Glomerular endothelial cell (primary cell): ENCODE data around the gene ACSS2. TPM values are rescaled to one million over a fixed set of nuclear protein-coding genes. Genes with fewer than 3 reads are reported as not detected.

Source experiments
- DNase-seq: peaks from one replicate; pipeline ENCODE4 v3.0.0-alpha.2; 2011; ENCODE audit warnings: low read depth, low spot score; ENCODE audit errors: extremely low read depth
- total RNA-seq: library from RNA; depleted of rRNA; stranded (reverse); fragments of >200 nt; gene quantifications from 2 replicates; pipeline ENCODE4 v1.2.3, GENCODE V29; 2015

Gene ACSS2
- total RNA-seq, 1 donor from 2014 or later = 36.5 TPM

DNA sequence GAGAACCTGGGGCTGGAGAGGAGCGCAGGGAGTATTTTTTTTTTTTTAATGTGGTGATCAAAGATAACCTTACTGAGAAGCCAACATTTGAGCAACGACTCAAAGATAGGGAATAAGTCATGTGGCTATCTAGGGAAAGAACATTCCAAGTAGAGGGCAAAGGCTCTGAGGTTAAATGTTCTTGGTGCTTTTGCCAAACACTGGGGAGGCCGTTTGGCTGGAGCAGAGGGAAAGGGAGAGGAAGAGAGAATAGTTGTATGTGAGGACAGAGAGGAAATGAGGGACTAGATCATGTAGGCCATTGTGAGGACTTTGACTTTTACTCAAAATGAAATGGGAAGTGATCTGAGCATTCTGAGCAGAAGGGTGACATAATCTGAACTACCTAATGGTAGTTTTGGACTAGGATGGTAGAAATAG is 27.8 kb downstream of the ACSS2 start:
- DNase-seq = no peak

DNA sequence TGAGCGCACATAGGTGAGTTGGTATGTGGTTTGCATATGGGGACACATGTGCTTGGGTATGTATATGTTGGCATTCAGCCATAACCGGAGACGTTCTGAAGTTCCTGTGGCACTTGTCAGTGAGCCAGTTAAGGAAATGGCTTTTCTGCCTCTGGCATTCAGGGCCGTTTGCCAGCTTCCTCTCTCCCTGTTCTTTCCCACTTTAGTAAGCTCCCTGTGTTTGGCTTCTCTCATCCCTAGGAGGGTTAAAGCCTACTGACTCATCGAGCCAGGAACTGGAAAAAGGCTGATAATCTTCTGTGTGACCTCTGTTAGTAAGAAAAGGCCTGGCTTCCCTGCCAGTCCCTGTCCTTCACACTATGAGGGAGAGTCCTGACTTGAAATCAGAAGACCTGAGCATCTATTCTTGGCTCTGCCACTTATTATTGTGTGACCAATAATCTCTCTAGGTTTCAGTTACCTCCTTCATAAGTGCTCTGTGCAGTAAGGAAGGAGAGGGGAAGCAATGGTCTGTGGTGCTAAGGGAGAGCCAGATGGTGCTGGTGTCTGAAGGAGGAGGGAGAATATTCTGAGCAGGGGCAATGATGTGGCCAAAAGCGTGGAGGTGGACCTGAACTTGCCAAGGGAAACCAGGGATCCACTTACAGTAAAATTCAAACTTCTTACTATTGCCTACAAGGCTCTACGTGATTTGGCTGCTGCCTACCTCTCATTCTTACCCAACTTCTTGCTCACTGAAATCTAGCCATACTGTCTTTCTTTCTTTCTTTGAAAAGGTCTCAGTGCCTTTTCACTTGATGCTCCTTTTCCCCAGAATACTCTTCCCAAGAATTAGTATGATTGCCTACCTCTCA is 31.4 kb downstream of the ACSS2 start:
- DNase-seq = peak; percentile 82

- DNase-seq = no peak
Observed at GRCh38 chr20:34915131-34915530, 38.7 kb downstream of the ACSS2 start.

DNA sequence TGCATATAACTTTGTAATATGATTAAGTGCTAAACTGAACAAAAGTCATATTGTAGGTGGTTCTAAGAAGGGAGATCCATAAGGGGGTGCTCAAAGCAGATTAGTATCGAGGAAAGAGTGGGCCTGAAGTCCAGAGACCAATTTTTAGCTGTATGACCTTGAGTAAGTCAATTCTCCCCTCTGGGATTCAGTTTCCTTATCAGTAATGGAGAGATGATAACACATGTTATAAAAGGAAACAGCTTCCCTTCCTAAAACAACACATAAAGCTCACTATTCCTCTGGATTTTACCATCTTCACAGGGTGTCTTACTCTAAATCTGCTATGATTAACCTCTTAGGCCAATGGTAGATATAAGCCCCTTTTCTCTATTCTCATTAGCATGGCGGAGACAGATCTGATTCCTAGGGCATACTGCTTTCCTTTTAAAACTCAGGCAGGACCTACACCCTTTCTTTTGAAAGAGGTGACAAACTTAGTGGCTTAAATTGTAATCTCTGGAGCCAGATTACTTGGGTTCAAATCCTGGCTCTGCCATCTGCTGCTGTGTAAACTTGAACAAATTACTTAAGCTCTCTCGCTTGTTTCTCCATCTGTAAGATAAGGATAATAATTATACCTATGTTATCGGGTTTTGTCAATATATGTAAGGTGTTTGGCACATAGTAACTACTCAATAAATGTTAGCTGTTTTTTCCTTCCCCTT is 39.5 kb downstream of the ACSS2 start:
- no peak for DNase-seq

DNA sequence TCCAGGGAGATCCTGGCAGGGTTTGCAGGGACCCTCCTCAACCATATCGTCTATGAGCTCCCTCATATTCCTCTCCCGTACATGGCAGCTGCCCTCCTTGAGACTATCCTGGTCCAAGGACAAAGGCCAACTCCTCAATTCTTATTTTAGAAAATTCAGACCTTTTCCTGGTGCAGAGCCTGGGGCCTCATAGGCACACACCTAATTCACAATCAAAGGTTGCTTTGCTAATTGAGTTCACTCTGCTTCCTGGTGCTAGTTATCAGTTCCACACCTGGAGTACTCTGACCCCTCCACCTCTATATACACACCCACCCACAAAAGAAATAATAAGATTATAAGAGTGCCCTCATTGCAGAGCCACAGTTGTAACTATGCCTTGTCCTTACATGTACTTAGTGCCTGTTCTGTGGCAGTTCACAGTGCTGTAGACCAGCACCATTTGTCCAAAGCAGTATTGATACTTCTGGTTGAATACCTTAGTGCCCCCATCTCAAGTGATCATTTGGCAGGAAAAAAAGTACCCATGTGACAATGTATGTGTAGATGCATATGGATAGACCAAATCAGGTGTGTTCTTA is 40.5 kb downstream of the ACSS2 start:
- DNase-seq = no peak

DNA sequence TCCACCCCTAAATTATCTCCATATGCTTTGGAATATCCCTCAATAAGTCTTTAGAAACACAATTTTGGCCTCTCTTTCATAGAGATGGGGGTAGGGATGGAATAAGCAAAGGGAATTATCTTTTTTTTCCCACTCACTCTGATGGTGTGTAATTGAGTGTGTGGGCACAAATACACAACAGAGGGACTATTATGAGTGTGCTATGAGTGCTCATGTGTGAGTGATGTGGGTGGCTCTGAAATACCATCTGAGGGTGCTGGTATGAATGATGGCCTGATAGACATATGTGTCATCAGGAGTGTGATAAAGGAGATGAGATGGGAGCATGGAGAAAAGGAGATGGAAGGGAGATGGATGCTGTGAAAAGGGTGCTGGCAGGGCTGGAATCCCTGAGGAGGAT is 43.6 kb downstream of the ACSS2 start:
- no peak for DNase-seq

DNA sequence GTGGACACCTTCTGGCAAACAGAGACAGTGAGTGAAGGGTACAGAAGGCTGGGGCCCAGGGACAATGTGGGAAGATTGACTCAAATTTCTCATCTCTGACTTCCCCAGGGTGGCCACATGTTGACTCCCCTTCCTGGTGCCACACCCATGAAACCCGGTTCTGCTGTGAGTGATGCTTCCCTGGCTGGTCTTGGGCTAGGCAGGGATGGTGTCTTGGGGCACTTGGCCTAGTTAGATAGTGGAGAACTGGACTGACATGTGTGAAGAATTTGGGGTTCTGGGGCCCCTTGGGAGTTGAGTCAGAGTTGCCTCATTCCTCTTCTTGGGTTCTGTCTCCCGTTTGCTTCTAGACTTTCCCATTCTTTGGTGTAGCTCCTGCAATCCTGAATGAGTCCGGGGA is 45.0 kb downstream of the ACSS2 start:
- DNase-seq = no peak

GRCh38 chr20:34922654-34923381 is 46.4 kb downstream of the ACSS2 start:
- DNase-seq = no peak

GRCh38 chr20:34923414-34923813 is 47.0 kb downstream of the ACSS2 start:
- DNase-seq = no peak

DNA sequence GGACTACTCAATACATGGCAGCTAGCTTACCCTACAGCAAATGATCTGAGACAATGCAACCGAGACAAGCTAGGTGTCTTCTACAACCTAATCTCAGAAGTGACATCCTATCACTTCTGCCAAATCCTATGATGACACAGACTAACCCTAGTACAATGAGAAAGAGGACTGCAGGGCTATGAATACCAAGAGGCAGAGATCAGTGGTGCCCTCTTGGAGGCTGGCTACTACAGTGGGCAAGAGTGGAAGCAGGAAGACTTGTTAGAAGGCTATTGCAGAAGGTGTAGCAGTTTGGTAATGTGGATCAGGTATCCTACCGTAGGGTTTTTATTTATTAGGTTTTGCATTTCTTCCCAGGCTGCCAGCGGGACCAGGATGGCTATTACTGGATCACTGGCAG is 48.9 kb downstream of the ACSS2 start:
- no peak for DNase-seq

DNA sequence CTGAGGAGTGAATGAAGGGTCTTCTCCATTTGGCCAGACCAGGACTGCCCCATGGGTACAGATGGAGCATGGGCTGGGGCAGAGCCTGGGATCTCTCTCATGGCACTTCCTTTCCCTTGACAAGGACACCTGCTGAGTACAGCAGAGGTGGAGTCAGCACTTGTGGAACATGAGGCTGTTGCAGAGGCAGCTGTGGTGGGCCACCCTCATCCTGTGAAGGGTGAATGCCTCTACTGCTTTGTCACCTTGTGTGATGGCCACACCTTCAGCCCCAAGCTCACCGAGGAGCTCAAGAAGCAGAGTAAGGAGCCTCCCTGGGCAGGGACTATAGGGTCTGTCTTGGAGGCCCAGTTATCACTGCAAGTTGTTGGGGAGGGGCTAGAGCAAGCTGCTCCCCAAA is 49.6 kb downstream of the ACSS2 start:
- DNase-seq = no peak

DNA sequence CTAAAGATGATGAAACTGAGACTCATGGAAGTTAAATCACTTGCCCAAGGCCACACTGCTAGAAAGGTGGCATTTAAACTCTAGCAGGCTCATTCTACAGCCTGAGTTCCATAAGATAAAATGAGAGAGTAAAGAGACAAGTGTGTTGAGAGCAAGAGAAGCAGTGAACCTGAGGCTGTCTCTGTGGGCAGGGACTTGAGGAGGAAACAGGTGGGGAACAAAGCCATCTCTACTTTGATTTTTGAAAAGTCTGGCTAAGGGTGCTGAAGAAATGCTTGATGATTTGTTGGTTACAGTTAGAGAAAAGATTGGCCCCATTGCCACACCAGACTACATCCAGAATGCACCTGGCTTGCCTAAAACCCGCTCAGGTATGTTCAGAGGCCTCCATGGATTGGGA is 50.2 kb downstream of the ACSS2 start:
- no peak for DNase-seq

DNA sequence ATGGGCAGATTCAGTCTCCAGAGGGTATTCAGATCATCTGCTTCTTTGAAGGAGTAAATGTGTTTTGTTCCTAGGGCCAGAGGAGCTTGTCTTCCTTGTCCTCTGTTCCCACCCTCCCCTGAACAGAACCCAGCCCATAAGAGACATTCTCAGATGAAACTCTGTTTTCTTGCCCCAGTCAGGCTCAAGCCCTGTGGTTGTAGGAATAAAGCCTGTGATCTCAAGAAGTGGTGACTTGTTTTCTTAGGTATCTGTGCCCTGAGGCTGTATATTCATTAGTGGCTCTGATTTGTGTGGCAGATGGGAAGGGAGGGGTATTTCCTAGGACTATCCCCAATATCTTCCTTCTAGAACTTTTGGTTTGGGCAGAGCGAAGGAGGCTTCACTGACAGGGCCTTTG is 51.3 kb downstream of the ACSS2 start:
- no peak for DNase-seq

DNA sequence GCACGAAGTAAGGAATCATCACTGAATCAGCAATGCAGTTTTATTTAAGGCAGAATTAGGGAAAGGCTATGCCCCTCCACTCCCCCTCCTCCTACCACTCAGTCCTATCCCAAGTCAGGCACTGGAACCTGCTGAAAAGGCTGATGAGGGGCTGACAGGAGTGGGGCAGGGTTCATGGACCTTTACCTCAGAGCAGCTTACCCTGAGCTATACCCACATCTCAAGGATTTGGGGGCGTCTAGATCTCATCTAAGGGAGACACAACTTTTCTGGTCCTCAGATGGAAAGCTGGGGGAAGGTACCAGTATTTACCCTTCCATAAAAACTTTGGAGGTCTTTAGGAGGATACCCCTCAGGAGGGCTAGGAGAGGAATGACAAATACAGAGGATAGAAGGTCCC is 52.0 kb downstream of the ACSS2 start:
- no peak for DNase-seq

- no peak for DNase-seq
Observed at GRCh38 chr20:34931771-34932170, 55.4 kb downstream of the ACSS2 start.

GRCh38 chr20:34938466-34939163 is 62.2 kb downstream of the ACSS2 start:
- no peak for DNase-seq

DNA sequence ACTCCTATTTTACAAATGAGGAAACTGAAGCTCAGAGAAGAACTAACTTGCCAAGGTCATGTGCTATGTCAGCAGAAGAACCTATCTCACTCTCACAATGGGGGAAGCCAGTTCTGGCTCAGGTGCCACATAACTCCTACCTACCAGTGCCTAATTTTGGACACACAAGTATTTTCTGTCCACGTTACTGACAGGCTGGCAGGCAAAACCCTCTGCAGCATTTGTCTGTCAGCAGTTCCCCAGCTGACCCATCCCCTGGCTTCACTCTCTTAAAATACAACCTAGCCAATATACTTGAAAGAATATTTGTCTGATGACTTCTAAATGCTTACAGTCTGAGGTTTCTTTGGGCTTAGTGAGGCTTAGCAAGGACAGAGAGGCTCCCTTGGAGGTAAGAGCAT is 63.7 kb downstream of the ACSS2 start:
- DNase-seq = no peak

DNA sequence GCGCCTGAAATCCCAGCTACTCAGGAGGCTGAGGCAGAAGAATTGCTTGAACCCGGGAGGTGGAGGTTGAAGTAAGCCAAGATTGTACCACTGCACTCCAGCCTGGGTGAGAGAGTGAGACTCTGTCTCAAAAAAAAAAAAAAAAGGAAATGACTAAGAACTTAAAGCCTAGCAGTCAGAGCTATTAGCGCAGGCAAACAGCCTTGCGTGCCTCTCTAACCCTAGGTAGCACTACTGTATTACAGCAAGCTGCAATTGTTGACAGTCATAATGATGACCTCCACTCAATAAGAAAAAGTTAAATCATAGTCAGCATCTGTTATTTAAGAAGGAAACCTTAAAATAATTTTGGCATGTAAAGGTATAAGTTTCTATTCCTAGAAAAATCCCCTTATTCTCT is 64.8 kb downstream of the ACSS2 start:
- no peak for DNase-seq

GRCh38 chr20:34942301-34942700 is 65.9 kb downstream of the ACSS2 start:
- DNase-seq = no peak

- no peak for DNase-seq
Observed at GRCh38 chr20:34943808-34944567, 67.6 kb downstream of the ACSS2 start.
